Small intestine (tissue), 7 donors: ENCODE data around the gene GPR89A. TPM values are rescaled to one million over a fixed set of nuclear protein-coding genes. Genes with fewer than 3 reads are reported as not detected.

ENCODE experiments used
- DNase-seq, 2 donors: peaks; one replicate each; pipeline versions ENCODE4 v3.0.0 to v3.0.0-alpha.2; 2013
- FAIRE-seq: peaks from 2 replicates; lab custom pipeline; 2012; peaks lifted over from hg19 to GRCh38; lab: Jason Lieb, UNC
- H3K27ac ChIP-seq, 3 donors: one replicate each; pipeline ENCODE4 v1.5.1; 2013; ENCODE audit warnings: low read length in 2 of 3, mild to moderate bottlenecking in 2 of 3, control low read depth in 1 of 3, inconsistent platforms in 1 of 3, low read depth in 1 of 3, moderate library complexity in 1 of 3
- H3K27me3 ChIP-seq, 3 donors: one replicate each; pipeline ENCODE4 v1.6.1; 2013; ENCODE audit warnings: low read length in 3 of 3, inconsistent platforms in 1 of 3; ENCODE audit not compliant: control insufficient read depth in 3 of 3, insufficient read depth in 3 of 3
- H3K36me3 ChIP-seq, 3 donors: one replicate each; pipeline ENCODE4 v1.6.1; 2013; ENCODE audit warnings: low read length in 3 of 3, inconsistent platforms in 1 of 3, low read depth in 1 of 3, mild to moderate bottlenecking in 1 of 3, moderate library complexity in 1 of 3; ENCODE audit not compliant: control insufficient read depth in 3 of 3, insufficient read depth in 2 of 3
- H3K4me1 ChIP-seq, 3 donors: one replicate each; pipeline ENCODE4 v1.6.1; 2013; ENCODE audit warnings: low read length in 2 of 3, inconsistent platforms in 1 of 3, low read depth in 1 of 3, mild to moderate bottlenecking in 1 of 3, moderate library complexity in 1 of 3; ENCODE audit not compliant: control insufficient read depth in 3 of 3, insufficient read depth in 2 of 3
- H3K4me3 ChIP-seq, 3 donors: one replicate each; pipeline ENCODE4 v1.5.1; 2013; ENCODE audit warnings: low read length in 3 of 3, control low read depth in 1 of 3, inconsistent platforms in 1 of 3, low read depth in 1 of 3, mild to moderate bottlenecking in 1 of 3, moderate library complexity in 1 of 3
- H3K9me3 ChIP-seq, 2 donors: one replicate each; pipeline ENCODE4 v1.6.1; 2013; ENCODE audit warnings: low read depth in 1 of 2, low read length in 1 of 2; ENCODE audit not compliant: control insufficient read depth in 2 of 2, insufficient read depth in 1 of 2
- WGBS, 3 donors: extraction: QIAGEN DNeasy Blood & Tissue Kit; methylation state at CpG; one replicate each; pipeline ENCODE4 v1.1.7; 2013; 5-methylcytosine and 5-hydroxymethylcytosine counted together
- polyA plus RNA-seq, 4 donors: library from polyadenylated mRNA; stranded (reverse) in 3 of 4; unstranded in 1 of 4; fragments of 200-250 nt in 3 of 4; fragments of 120-200 nt in 1 of 4; gene quantifications; one replicate each; pipeline versions ENCODE4 v1.2.1 to v1.2.3, GENCODE V29; 2013
- donor health status: healthy with polysubstance abuse.
- donor health status: control.
- donor health status: control.
- donor health status: Bipolar disorder and iron deficiency.
- donor health status: healthy.

Gene GPR89A
- polyA plus RNA-seq, 4 donors: 16.5 to 47.0 (median 22.7) TPM

DNA sequence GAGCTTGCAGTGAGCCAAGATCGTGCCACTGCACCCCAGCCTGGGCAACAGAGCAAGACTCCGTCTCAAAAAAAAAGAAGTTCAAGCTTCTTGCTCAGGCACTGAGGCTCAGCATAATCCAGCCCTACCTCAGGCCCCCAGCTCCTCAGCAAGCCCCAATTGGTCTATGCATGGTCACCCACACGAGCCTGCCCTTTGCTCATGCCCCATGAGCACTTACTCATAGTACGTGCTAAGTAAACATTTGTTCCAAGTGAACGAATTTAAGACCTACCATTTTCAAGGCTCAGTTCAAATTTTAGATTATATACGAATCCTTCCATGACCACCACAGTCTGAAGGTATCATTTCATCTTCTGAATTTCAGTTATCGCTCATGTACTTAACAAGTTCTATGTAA, 95.0 kb downstream of the GPR89A start:
- no peak overlapping the region for H3K27ac ChIP-seq
- H3K27me3 ChIP-seq: no peaks in the 10 kb centered on the region
- WGBS, 3 donors: 83 to 89% (median 88%) methylated on average over 7 of the region's 7 CpGs
- no peaks in the 10 kb centered on the region for H3K9me3 ChIP-seq
- peaks cover 0 to 11% (median 5%) of the 10 kb centered on the region in 3 donors for H3K4me1 ChIP-seq
- H3K4me3 ChIP-seq: no peak overlapping the region
- FAIRE-seq: no peak
- peaks cover 0 to 5% (median 0%) of the 10 kb centered on the region in 3 donors for H3K36me3 ChIP-seq
- no peak for DNase-seq

DNA sequence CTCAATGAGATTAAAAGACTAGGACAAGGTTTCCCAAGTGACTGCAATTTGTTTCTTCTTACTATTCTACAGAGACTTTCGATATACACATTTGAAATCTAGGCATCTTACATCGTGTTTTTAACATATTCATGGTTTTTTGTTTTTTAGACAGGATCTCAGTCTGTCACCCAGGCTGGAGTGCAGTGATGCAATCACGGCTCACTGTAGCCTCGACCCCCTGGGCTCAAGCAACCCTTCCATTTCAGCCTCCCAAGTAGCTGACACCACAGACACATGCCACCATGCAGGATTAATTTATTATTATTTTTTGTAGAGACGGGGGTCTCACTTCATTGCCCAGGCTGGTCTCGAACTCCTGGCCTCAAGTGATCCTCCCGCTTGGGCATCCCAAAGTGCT, 97.8 kb downstream of the GPR89A start:
- no peak for FAIRE-seq
- Histone ChIP-seq H3K4me1 (peaks cover 0 to 31% (median 5%) of the 10 kb centered on the region in 3 donors), H3K27ac (no peak overlapping the region), H3K36me3 (peaks cover 0 to 2% (median 0%) of the 10 kb centered on the region in 3 donors), H3K27me3 (no peaks in the 10 kb centered on the region), H3K9me3 (no peaks in the 10 kb centered on the region), H3K4me3 (peak overlapping the region in 1 of 3 donors; percentile 65)
- WGBS, 3 donors: 90 to 93% (median 92%) methylated on average over 7 of the region's 7 CpGs
- DNase-seq: no peak

GRCh38 chr1:145706086-145706664, 98.4 kb downstream of the GPR89A start:
- DNase-seq (peak; percentile 41 to 64), FAIRE-seq (no peak)
- peak overlapping the region in 2 of 3 donors; percentile 48 to 65 for H3K4me3 ChIP-seq
- peaks cover 0 to 2% (median 0%) of the 10 kb centered on the region in 3 donors for H3K36me3 ChIP-seq
- H3K4me1 ChIP-seq: peaks cover 0 to 36% (median 5%) of the 10 kb centered on the region in 3 donors
- WGBS, 3 donors: 21 to 71% (median 37%) methylated on average over 2 of the region's 2 CpGs
- no peaks in the 10 kb centered on the region for H3K27me3 ChIP-seq
- peak overlapping the region in 2 of 3 donors; percentile 74 to 93 for H3K27ac ChIP-seq
- H3K9me3 ChIP-seq: no peaks in the 10 kb centered on the region

GRCh38 chr1:145707183-145707867, 99.5 kb downstream of the GPR89A start, which contains the start of gene PDZK1:
Gene PDZK1, minus strand, starts transcription at chr1:145707368. Its CDS starts 19,347 bp downstream, at chr1:145688021.
- no peak for FAIRE-seq
- no peaks in the 10 kb centered on the region for H3K27me3 ChIP-seq
- peaks cover 0 to 41% (median 6%) of the 10 kb centered on the region in 3 donors for H3K4me1 ChIP-seq
- H3K36me3 ChIP-seq: no peaks in the 10 kb centered on the region
- 9 to 51% (median 27%) methylated on average over 9 of the region's 9 CpGs for WGBS, 3 donors
- peak within 1 kb of the TSS; percentile 62 to 93 (median 86) for H3K27ac ChIP-seq
- H3K4me3 ChIP-seq: peak within 1 kb of the TSS in 2 of 3 donors; percentile 48 to 65
- peak; percentile 84 to 89 for DNase-seq
- no peaks in the 10 kb centered on the region for H3K9me3 ChIP-seq

- Histone ChIP-seq H3K36me3 (no peaks in the 10 kb centered on the region), H3K4me3 (no peak overlapping the region), H3K4me1 (peaks cover 0 to 42% (median 6%) of the 10 kb centered on the region in 3 donors)
Observed at GRCh38 chr1:145708063-145708462, 100.3 kb downstream of the GPR89A start.

GRCh38 chr1:145710291-145711027, 102.7 kb downstream of the GPR89A start:
- DNase-seq (no peak), FAIRE-seq (no peak)
- Histone ChIP-seq H3K27me3 (no peaks in the 10 kb centered on the region), H3K4me3 (no peak overlapping the region), H3K36me3 (peaks cover 0 to 2% (median 0%) of the 10 kb centered on the region in 3 donors), H3K4me1 (peaks cover 0 to 64% (median 12%) of the 10 kb centered on the region in 3 donors), H3K27ac (peak overlapping the region in 1 of 3 donors; percentile 11), H3K9me3 (no peaks in the 10 kb centered on the region)
- 42 to 72% (median 58%) methylated on average over 4 of the region's 4 CpGs for WGBS, 3 donors

More at GRCh38 chr1:145708063-145708462, 100.3 kb downstream of the GPR89A start:
- Histone ChIP-seq H3K27me3 (no peaks in the 10 kb centered on the region), H3K9me3 (no peaks in the 10 kb centered on the region), H3K27ac (peak overlapping the region in 2 of 3 donors; percentile 86 to 93)
- no peak for FAIRE-seq
- WGBS, 3 donors: 44 to 56% (median 47%) methylated on average over 7 of the region's 7 CpGs
- DNase-seq: no peak

GRCh38 chr1:145711213-145711651, 103.4 kb downstream of the GPR89A start:
- H3K4me1 ChIP-seq: peaks cover 0 to 64% (median 17%) of the 10 kb centered on the region in 3 donors
- DNase-seq (peak; percentile 94 to 97), FAIRE-seq (no peak)
- peak overlapping the region in 2 of 3 donors; percentile 72 to 78 for H3K27ac ChIP-seq
- H3K9me3 ChIP-seq: no peaks in the 10 kb centered on the region
- peaks cover 0 to 2% (median 0%) of the 10 kb centered on the region in 3 donors for H3K36me3 ChIP-seq
- H3K4me3 ChIP-seq: no peak overlapping the region
- 18 to 45% (median 27%) methylated on average over 3 of the region's 3 CpGs for WGBS, 3 donors
- H3K27me3 ChIP-seq: no peaks in the 10 kb centered on the region
